Hepatic stellate cell (primary cell): ENCODE measurements around the gene RNASEH1.
A peak's percentile ranks its signal among the peaks of the same experiment; 100 is the strongest.
"Not testable (repeated sequence)": the region's sequence is repeated elsewhere in the genome, so short reads cannot be mapped to it uniquely, and the experiment has no call there.

ENCODE experiments used
- DNase-seq: peaks from one replicate; pipeline ENCODE4 v3.0.0; 2011; ENCODE audit warnings: low spot score

Gene RNASEH1

DNA sequence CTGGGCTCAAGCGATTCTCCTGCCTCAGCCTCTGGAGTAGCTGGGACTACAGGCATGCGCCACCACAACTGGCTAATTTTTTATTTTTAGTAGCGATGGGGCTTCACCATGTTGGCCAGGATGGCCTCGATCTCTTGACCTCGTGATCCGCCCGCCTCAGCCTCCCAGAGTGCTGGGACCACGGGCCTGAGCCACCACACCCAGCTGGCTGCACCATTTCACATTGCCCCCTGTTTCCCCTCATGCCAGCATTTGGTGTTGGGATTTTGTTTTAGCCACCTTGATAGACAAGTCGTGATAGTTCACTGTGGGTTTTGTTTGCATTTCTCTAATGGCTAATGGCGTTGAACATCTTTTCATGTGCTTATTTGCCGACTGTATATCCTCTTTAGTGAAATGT lies 31.0 kb upstream of the RNASEH1 start:
- no peak for DNase-seq

DNA sequence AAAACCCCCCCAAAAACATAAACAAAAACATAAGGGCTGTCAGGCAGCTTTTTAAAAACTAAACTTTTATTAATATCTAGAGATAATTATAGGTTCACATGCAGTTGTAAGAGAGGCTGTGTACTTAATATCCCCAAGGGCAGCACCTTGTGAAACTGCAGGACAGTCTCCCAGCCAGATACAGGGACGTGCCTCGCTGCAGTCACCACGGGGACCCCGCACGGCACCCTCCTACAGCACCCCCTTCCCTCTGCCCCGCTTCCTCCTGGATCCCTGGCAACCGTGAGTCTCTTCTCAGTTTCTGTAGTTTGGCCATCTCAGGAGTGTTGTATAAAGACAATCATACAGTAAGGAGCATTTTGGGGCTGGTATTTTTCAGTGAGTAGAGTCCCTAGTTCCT lies 30.0 kb upstream of the RNASEH1 start:
- DNase-seq: no peak

DNA sequence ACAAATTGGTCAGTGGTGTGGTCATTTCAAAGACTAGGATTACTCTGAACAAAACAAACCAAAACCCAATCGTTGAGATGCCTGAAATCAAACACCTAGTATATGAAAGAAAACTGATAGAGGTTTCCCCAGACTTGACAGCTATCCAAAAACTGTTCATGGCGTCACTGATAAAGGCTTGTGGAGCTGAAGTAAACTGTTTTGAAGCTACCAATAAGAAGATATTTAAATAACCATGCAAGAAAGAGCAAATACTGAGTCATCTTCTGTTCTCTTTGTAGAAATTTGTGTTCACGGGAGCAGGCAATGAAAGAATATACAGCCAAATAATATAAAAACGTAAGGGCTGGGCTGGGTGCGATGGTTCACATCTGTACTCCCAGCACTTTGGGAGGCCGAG lies 29.3 kb upstream of the RNASEH1 start:
- DNase-seq: no peak

DNA sequence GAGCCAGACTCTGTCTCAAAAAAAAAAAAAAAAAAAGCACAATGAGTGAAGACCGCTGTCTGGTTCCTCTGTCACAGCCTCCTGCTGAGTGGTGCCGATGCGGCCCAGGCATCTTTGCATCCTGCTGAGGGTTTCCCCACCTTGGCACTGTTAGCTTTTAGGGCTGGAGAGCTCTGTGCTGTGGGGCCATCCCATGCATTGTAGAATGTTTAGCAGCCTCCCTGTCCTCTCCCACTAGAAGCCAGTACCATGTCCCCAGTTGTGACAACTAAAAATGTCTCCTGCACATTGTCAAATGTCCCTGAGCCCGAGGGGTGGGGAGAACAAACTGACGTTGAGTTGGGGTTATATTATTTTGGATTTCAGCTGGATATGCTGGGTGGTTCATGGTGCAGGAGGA lies 28.9 kb upstream of the RNASEH1 start:
- DNase-seq: no peak

DNA sequence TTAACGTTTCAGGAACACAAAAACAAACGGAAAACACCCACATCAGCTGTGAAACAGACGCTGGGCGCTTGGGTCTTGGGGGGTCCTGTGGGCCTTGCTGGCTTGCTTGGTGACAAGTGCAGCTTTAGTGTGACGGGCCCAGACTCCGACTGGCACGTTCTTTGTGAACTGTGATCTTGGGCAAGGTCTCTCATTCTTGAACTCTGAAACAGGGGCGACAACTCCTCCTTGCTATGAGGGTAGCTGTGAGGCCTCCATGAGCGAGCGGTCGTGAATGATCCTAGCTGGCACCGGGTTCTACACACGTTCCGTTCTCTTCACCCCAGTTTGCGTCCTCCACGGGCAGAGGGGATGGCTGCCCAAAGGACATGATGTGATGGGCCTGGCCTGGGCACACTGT lies 28.1 kb upstream of the RNASEH1 start:
- no peak for DNase-seq

DNA sequence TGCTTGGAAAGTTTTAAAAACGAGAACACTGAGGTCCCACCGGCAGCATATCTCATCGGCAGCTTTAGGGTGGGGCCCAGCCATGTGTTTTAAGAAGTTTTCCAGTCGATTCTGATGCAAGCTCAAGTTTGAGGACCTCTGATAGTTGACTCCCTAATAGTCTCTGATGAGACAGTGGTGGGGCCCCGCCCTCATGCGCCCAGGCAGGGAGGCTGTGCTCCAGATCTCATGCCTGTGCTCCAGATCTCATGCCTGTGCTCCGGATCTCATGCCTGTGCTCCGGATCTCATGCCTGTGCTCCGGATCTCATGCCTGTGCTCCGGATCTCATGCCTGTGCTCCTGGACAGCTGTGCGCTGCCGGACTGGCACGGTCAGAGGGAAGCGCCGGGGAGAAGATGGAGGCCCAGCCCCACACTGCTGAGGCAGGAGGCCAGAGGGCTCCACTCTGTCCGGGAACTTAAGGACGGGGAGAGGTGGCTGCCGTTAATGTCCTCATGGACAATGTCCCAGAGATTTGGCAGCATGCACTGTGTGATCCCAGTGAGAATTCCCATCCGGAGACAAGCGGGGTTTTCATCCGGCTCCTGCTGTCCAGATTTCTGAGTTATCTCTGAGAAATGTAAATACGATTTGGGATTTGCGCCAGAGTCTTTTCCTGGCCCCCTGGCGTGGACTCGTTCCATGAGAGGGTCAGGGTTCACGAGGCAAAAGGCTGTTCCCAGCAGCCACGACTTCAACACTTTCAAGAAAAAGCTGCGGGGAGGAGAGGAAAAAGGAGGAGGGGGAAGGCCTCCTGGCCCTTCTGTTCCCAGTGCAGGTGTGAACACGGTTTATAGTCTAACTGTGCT lies 27.4 kb upstream of the RNASEH1 start:
- peak; percentile 91 for DNase-seq

DNA sequence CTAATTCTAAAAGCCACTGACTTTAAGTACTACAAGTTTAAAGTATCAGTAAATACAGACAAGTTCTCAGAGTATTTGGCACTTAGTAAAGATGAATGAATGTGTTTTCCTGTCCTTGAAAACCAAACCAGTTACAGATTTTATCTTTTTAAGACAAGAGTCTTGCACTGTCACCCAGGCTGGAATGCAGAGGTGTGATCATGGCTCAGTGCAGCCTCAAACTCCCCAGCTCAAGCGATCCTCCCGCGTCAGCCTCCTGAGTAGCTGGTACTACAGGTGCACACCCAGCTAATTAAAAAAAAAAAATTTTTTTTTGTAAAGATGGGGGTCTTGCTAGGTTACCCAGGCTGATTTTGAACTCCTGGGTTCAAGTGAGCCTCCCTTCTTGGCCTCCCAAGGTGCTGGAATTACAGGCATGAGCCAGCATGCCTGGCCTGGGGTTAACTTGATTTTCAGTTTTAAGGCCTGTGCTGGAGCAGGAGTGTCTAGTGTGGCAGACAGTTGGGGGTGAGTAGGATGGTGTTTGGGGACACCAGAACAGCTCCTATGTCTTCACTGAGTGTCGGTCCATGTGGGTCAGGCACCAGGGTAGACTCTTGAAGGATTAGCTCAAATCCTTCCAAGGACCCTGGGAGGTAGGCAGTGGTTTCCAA lies 26.6 kb upstream of the RNASEH1 start:
- no peak for DNase-seq

DNA sequence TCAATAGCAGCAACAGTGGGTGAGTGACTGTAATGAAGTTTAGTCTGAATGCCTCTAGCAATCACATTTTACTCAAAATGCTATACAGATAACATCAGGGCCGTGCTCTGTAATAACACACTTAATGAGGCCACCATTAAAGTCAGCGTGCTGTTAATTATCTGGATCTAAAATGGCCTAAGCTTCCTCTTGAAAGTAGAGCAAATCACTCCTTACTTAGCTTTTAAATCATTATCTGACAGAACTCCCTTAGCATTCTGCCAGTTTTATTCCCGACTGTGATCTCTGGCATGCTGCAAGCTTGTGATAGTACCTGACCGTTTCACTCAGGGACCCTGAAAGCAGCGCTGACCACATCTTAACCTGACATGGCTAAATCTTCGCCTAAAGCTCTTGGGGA lies 25.9 kb upstream of the RNASEH1 start:
- DNase-seq: no peak

DNA sequence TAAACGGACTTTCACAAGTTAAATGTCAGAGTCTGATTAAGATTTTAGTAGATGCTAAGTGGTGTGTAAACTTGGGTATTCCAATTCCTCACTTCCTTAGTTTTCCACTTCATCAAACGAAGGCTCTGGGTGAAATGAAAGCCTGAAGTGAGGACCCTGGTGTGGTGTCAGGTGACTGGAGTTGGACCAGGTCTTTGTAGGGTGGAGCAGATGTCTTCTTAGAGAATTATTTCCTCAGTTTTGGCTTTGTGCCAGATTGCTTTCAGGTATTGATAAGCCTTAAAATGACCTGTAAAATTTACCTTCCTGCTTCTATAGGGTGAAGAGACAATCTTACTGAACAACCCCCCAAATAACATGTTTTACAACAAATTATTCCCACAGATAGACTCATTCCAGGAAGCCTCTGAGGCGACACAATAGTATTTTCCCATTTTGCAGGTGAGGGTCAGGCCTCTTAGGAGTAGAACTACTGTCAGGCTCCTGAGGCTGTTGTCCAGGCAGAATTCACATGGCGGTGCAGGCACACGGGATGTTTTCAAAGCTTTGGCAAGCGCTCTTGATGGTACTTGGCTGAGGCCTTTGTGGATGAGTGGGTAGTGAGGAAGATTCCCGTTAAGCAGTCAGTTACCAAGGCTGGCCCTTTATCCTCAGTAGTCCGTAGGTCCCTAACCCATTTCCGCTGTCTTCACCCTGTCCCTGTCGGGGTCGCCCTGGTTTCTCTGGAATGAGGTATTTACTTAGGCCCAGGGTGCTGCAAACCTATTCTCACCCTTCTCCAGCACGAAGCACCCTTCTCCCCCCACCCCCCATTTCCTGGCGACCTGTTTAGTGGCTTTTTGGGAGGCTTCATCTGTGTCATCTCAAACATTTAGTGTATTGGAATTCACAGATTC lies 23.5 kb upstream of the RNASEH1 start:
- DNase-seq: no peak

DNA sequence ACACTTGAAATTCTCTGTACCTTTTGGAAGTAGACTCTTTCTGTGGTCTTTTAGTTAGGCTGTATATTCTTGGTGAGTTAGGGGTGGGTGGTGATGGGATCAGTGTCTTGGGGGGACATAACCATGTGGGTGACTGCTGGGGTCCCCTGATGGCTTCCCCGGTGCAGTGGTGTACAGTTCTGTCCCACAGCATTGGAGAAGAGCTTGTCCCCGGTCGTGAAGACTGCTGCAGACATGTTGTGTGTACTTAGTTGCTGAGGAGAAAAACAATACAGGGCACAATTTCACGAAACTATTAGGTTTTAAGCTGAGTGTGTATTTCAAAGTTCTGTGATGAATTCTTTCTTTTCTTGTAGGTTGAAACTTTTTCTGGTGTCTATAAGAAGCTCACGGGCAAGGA lies 22.3 kb upstream of the RNASEH1 start:
- DNase-seq: no peak

DNA sequence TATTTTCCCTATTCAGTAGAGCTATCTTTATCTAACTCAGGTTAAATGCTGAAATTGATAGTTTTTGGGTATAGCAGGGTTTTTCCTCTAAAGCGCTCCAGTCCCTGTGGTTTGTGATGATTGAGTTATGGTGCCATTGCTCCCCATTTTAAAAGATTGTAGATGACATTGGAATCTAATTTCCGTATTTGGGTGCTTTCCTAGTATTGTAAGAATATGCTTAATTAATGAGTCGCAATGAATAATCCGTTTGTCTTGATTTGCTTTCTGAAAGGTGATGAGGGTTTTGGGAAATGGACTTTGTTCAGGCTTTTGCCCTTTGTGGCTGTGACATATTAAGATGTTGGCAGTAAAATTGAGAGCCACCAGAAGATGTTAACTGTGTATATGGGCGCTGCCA lies 20.9 kb upstream of the RNASEH1 start:
- DNase-seq: no peak

DNA sequence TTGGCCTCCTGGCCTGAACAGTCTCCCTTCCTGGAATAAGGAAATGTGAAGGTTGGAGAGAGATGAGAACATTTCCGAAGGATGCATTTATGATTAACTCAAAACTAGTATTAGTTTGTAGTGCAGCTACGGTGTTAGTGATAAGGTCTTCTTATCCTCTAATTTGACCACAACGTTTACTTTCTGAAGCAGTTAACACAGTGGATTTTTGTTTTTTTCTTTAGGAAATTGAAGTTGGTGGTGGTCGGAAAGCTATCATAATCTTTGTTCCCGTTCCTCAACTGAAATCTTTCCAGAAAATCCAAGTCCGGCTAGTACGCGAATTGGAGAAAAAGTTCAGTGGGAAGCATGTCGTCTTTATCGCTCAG lies 18.1 kb upstream of the RNASEH1 start:
- DNase-seq: not testable (repeated sequence)

DNA sequence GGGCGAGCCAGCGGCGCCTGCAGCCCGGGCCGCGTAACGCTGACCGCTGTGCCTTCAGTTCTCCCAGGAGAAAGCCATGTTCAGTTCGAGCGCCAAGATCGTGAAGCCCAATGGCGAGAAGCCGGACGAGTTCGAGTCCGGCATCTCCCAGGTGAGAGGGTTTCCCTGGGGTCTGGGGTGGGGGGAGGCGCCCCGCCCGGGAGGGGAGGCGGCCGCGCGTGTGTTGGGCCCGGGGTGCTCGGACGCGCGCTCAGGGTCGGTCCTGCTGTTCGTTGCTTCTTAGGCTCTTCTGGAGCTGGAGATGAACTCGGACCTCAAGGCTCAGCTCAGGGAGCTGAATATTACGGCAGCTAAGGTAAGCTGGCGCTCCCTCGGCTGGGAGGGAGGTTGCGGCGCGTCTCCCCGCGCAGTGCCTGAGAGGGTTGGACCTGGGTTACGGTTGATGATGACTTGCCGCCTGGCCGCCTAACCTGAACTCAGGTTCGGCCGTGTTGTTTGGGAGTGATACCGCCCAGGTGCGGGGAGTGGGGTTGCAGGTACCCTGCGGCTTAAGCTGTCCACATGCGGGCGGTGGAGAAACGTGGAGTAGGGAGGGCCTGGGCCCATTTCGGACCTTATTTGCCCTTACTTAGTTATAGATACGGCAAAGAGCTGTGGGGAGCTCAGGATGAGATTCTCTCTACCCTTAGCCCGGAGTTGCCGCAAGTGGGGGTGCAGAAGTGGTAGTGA lies 17.6 kb upstream of the RNASEH1 start:
- DNase-seq: no peak

DNA sequence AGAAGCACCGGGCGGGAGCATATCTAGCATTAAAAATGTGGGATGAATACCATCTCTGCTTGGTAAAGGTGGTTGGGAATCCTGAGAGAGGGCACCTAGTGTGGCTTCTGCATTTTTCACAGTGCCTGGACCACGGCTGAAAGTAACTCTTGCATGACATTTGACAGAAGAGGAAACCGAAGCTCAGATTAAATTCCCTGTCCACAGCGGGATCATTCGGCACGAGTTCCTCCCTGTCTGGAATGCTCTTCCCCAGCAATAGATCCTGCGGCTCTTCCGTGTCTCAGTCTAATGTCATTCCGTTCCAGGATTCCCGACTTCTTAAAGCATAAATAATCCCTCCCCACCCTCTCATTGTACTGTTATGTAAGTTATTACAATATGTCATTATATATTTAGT lies 16.0 kb upstream of the RNASEH1 start:
- no peak for DNase-seq

DNA sequence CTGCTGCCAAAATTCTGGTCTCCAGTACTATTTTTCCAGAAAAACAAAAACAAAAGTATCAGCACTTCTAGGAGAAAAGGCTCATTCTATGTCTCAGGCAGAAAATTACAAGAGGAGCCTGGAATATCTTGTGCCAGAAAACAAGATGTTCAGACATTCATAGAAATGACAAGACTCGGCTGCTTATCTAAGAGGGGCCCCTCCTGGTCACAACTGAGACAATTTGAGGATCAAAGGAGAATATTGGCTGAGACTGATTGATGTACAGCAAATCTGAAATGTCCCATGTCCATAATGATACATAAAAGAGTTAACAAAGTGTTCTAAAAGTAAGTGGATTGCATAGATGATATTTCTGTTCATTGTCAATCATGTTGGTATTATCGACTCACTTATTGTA lies 14.5 kb upstream of the RNASEH1 start:
- DNase-seq: no peak

DNA sequence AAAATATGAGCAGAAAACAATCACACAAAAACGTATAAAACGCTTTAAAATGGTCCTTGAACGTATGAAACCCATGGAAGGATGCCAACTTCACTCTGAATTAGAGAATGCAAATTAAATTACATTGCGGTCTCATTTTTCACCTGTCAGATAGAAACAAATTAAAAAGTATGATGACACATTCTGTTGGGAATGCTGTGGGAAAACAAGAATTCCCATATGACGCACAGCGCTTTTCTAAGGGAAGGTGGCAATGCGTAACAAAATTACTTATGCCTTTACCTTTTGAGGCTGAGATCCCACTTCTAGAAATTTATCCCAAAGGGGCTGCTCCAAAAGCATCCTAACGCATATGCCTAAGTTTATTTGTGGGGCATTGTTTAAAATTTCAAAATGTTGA lies 13.2 kb upstream of the RNASEH1 start:
- no peak for DNase-seq

DNA sequence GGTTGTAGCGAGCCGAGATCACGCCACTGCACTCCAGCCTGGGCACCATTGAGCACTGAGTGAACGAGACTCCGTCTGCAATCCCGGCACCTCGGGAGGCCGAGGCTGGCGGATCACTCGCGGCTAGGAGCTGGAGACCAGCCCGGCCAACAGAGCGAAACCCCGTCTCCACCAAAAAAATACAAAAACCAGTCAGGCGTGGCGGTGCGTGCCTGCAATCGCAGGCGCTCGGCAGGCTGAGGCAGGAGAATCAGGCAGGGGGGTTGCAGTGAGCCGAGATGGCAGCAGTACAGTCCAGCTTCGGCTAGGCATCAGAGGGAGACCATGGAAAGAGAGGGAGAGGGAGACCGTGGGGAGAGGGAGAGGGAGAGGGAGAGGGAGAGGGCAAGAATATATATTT lies 11.5 kb upstream of the RNASEH1 start:
- DNase-seq: not testable (repeated sequence)

DNA sequence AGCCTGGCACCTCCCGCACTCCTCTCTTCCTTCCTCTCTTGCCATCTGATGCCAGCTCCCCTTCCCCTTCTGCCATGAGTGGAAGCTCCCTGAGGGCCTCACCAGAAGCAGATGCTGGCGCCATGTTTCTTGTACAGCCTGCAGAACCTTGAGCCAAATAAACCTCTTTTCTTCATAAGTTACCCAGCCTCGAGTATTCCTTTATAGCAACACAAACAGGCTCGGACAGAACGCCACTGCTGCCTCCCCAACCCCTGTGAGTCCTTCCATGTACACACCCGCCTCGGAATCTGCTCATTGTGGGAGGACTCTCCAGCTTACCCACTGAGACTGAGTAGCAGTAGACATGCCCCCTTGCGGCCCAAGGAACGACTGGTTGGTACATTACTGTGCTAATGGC lies 8.7 kb upstream of the RNASEH1 start:
- no peak for DNase-seq

DNA sequence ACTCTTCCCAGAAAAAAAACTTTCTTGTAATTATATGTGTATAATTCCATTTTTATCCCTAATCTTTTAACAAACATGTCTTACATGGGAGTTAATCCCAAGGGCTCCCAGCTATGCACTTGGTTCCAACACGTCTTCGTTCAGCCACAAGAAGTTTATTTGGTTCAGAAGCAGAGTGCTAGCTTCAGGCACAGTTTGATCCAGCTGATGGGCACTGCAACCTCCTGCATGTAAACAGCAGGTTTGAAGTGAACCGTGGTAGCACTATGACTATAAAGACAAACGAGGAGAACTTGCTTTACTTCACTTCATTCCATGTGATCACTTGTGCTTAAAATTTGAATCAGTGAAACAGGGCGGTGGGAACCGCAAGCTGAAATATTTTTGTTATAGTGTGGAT lies 7.0 kb upstream of the RNASEH1 start:
- DNase-seq: no peak

DNA sequence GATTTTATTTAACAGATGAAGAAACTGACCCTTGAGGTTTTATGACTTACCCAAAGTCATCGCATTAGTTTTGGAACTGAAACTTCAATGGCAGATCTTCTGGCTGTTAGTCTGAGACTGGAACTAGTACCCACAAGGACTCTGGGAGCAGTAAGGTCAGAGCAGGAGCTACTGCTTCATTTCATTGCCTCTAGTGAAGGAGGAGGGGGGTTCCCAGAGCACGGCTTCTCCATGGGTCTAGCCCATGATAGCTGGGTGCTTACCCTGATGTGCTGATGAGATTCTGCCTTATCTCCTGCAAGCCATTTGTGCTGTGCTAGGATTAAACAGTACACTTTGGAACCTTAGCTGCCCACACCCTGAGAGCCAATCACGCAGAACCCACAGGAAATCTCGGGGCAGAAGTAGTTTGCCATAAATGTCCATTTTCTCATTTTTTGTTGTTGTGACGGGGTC lies 5.4 kb upstream of the RNASEH1 start:
- DNase-seq: no peak

DNA sequence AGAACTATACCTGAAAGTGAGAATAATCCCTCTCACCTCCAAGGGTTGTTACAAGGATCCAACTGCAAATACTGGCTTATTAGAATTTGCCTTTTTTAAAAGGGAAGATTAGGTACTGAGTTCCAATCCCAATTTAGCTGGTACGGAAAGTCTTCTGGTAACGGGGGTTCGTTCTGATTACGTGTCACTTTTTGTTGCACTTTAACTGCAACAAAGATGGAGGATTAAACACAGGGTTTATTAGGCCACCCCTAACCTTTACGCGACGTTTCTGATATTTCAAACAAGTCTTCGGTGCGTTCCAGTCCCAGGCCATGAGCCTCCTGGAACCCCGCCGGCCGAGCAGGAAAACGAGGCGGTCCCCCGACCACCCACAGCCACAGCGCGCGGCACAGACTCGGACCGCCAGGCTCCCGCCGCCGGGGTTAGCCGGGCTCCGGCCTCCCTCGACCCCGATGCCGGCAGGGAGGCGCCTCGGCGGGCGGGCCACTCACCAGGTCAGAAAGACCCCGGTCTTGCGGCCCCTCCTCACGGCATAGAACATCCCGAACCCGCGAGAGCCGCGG lies 411 bp downstream of the RNASEH1 start:
- DNase-seq: no peak

DNA sequence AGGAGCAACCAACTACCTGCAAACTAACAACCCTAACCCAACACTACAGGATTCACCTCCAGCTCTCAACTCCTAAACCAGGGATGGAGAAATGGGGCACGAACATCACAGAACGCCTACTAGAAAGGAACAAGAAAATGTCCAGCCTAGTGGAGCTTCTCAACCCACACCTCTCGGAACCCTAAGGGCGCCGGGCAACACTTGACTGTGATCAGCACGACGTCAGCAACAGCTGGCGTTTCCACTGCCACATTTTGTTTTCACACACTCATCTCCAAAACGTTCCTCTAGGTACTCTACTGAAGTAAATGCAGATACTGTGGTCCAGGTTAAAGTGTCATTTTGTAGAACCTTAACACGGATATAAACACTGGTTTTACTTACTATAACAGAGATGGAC lies 4.2 kb downstream of the RNASEH1 start:
- no peak for DNase-seq
